BE2C (cell line): ENCODE results near the gene NFYA.
A peak's percentile ranks its signal among the peaks of the same experiment; 100 is the strongest.

ENCODE experiments used
- DNase-seq: peaks from one replicate; pipeline ENCODE4 v3.0.0-alpha.2; 2020
- H3K27me3 ChIP-seq: fragments of 250-450 bp; sonication (Bioruptor Pico); 2 replicates; pipeline ENCODE4 v1.5.1; 2020; ENCODE audit warnings: mild to moderate bottlenecking
- H3K36me3 ChIP-seq: fragments of 250-450 bp; sonication (Bioruptor Pico); 2 replicates; pipeline ENCODE4 v1.5.1; 2020; ENCODE audit warnings: mild to moderate bottlenecking
- H3K4me1 ChIP-seq: fragments of 250-450 bp; sonication (Bioruptor Pico); 2 replicates; pipeline ENCODE4 v1.5.1; 2020
- H3K4me3 ChIP-seq: 2 replicates; pipeline ENCODE4 v1.5.1; 2011; ENCODE audit warnings: low read depth, low read length
- H3K9me3 ChIP-seq: fragments of 250-450 bp; sonication (Bioruptor Pico); 2 replicates; pipeline ENCODE4 v1.5.1; 2020
- CTCF ChIP-seq: IDR thresholded peaks from 2 replicates; pipeline ENCODE4 v1.5.1; 2012; ENCODE audit warnings: mild to moderate bottlenecking, low read depth, low read length

The NFYA gene

GRCh38 chr6:41088451-41088850 lies 15.7 kb downstream of the NFYA start:
- H3K4me1 ChIP-seq = no peaks in the 10 kb centered on the region; the same call in 1 of the 2 replicates
- DNase-seq = no peak
- H3K36me3 ChIP-seq = peaks cover 86% of the 10 kb centered on the region
- no peak for TF ChIP-seq CTCF
- H3K9me3 ChIP-seq = no peaks in the 10 kb centered on the region
- no peaks in the 10 kb centered on the region for H3K27me3 ChIP-seq
- no peak overlapping the region for H3K4me3 ChIP-seq

- no peak overlapping the region for H3K4me3 ChIP-seq
- no peaks in the 10 kb centered on the region for H3K9me3 ChIP-seq
- H3K36me3 ChIP-seq = peaks cover 87% of the 10 kb centered on the region
- no peaks in the 10 kb centered on the region; the same call in 1 of the 2 replicates for H3K4me1 ChIP-seq
- no peaks in the 10 kb centered on the region for H3K27me3 ChIP-seq
- DNase-seq = no peak
- no peak for TF ChIP-seq CTCF
Observed at GRCh38 chr6:41090841-41091761, 18.3 kb downstream of the NFYA start.

GRCh38 chr6:41092421-41093140 lies 19.8 kb downstream of the NFYA start:
- DNase-seq = no peak
- no peaks in the 10 kb centered on the region for H3K9me3 ChIP-seq
- H3K4me1 ChIP-seq = no peaks in the 10 kb centered on the region; the same call in 1 of the 2 replicates
- no peaks in the 10 kb centered on the region for H3K27me3 ChIP-seq
- peak; percentile 49 for TF ChIP-seq CTCF
- no peak overlapping the region for H3K4me3 ChIP-seq
- peaks cover 90% of the 10 kb centered on the region for H3K36me3 ChIP-seq

GRCh38 chr6:41093729-41094128 lies 21.0 kb downstream of the NFYA start:
- no peak overlapping the region for H3K4me3 ChIP-seq
- H3K9me3 ChIP-seq = no peaks in the 10 kb centered on the region
- H3K27me3 ChIP-seq = no peaks in the 10 kb centered on the region
- no peaks in the 10 kb centered on the region; the same call in 1 of the 2 replicates for H3K4me1 ChIP-seq
- peaks cover 96% of the 10 kb centered on the region for H3K36me3 ChIP-seq
- no peak for TF ChIP-seq CTCF
- no peak for DNase-seq

- Histone ChIP-seq H3K4me1 (no peaks in the 10 kb centered on the region; the same call in 1 of the 2 replicates), H3K27me3 (no peaks in the 10 kb centered on the region), H3K4me3 (no peak overlapping the region), H3K36me3 (peaks cover 83% of the 10 kb centered on the region), H3K9me3 (no peaks in the 10 kb centered on the region)
- no peak for TF ChIP-seq CTCF
- no peak for DNase-seq
Observed at GRCh38 chr6:41097467-41098090, 24.8 kb downstream of the NFYA start.
